ENCODE data around the gene PLCD3. TPM values are rescaled to one million over a fixed set of nuclear protein-coding genes. Genes with fewer than 3 reads are reported as not detected.

The PLCD3 gene
- total and polyA plus RNA-seq, 2 of the 13 experiments (the other 11 are each of a cell fraction or from before 2014, with no cell fraction given): 11.3 to 39.1 TPM

DNA sequence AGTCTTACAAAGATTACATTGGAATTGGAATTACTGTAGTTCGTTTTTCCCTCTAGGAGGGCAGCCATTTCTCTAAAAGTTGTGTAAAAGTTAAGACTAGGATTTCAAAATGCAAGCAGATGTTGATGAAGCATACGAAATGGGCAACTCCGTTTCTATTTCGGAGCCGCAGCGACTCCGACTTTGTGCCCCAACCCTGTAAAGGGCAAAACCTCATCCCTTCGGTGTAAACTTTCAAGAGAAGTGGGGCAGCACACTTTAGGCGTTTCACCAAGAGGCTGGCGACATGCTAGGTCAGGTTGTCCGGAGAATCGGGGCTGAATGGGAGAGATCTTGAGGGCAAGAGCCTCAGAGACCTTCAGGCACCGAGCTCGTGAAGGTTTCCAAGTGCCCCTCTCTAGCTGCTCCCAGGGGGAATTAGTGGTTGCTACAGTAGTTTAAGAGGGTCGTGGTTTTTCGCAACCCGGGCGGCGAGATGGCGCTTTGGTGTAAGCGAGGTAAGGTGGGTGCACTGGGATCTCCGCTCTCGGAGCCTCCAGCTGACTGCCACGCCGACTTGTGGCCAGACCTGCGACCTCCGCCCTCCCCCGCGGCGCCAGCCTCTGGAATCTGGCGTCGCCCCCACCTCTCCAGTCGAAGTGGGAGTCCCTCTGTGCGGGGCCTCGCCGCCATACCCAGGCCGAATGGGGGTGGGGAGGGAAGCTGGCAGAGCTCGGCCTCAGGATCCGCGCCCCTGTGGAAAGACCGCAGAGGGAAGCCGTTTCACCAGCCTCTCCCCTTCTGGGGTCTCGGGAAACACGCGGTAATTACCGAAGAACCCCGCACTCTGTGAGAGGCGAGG lies 28.4 kb upstream of the PLCD3 start (continued):
- TF ChIP-seq, protein P1, sequence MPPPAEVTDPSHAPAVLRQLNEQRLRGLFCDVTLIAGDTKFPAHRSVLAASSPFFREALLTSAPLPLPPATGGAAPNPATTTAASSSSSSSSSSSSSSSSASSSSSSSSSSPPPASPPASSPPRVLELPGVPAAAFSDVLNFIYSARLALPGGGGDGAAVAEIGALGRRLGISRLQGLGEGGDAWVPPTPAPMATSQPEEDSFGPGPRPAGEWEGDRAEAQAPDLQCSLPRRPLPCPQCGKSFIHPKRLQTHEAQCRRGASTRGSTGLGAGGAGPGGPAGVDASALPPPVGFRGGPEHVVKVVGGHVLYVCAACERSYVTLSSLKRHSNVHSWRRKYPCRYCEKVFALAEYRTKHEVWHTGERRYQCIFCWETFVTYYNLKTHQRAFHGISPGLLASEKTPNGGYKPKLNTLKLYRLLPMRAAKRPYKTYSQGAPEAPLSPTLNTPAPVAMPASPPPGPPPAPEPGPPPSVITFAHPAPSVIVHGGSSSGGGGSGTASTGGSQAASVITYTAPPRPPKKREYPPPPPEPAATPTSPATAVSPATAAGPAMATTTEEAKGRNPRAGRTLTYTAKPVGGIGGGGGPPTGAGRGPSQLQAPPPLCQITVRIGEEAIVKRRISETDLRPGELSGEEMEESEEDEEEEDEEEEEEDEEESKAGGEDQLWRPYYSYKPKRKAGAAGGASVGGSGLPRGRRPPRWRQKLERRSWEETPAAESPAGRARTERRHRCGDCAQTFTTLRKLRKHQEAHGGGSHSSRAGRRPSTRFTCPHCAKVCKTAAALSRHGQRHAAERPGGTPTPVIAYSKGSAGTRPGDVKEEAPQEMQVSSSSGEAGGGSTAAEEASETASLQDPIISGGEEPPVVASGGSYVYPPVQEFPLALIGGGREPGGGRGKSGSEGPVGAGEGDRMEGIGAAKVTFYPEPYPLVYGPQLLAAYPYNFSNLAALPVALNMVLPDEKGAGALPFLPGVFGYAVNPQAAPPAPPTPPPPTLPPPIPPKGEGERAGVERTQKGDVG (CRISPR knock-in tag; IDR thresholded peaks at IDR 0.05; ENCODE audit: borderline replicate concordance): peak; percentile 87; the same call in 1 of the 2 replicates
- TF ChIP-seq, protein P2, sequence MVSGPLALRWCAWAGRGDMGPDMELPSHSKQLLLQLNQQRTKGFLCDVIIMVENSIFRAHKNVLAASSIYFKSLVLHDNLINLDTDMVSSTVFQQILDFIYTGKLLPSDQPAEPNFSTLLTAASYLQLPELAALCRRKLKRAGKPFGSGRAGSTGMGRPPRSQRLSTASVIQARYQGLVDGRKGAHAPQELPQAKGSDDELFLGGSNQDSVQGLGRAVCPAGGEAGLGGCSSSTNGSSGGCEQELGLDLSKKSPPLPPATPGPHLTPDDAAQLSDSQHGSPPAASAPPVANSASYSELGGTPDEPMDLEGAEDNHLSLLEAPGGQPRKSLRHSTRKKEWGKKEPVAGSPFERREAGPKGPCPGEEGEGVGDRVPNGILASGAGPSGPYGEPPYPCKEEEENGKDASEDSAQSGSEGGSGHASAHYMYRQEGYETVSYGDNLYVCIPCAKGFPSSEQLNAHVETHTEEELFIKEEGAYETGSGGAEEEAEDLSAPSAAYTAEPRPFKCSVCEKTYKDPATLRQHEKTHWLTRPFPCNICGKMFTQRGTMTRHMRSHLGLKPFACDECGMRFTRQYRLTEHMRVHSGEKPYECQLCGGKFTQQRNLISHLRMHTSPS (CRISPR knock-in tag; IDR thresholded peaks at IDR 0.05; ENCODE audit: low read depth): peak; percentile 62
- TF ChIP-seq, protein P3, sequence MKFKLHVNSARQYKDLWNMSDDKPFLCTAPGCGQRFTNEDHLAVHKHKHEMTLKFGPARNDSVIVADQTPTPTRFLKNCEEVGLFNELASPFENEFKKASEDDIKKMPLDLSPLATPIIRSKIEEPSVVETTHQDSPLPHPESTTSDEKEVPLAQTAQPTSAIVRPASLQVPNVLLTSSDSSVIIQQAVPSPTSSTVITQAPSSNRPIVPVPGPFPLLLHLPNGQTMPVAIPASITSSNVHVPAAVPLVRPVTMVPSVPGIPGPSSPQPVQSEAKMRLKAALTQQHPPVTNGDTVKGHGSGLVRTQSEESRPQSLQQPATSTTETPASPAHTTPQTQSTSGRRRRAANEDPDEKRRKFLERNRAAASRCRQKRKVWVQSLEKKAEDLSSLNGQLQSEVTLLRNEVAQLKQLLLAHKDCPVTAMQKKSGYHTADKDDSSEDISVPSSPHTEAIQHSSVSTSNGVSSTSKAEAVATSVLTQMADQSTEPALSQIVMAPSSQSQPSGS (CRISPR knock-in tag; IDR thresholded peaks at IDR 0.05): peak; percentile 25; the same call in 1 of the 2 replicates
- TF ChIP-seq, protein P4, sequence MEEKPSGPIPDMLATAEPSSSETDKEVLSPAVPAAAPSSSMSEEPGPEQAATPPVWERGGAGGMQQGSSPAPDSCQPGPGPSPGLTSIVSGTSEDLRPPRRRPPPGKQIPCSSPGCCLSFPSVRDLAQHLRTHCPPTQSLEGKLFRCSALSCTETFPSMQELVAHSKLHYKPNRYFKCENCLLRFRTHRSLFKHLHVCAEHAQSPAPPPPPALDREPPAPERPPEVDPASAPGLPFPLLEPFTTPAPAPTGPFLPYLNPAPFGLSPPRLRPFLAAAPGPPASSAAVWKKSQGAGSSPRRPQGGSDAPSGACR (CRISPR knock-in tag; IDR thresholded peaks at IDR 0.05): peak; percentile 21; the same call in 1 of the 2 replicates
- TF ChIP-seq, protein P5, sequence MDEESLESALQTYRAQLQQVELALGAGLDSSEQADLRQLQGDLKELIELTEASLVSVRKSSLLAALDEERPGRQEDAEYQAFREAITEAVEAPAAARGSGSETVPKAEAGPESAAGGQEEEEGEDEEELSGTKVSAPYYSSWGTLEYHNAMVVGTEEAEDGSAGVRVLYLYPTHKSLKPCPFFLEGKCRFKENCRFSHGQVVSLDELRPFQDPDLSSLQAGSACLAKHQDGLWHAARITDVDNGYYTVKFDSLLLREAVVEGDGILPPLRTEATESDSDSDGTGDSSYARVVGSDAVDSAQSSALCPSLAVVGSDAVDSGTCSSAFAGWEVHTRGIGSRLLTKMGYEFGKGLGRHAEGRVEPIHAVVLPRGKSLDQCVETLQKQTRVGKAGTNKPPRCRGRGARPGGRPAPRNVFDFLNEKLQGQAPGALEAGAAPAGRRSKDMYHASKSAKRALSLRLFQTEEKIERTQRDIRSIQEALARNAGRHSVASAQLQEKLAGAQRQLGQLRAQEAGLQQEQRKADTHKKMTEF (CRISPR knock-in tag; IDR thresholded peaks at IDR 0.05): no peak
- TF ChIP-seq SMAD9 (CRISPR knock-in tag; IDR thresholded peaks at IDR 0.05): peak; percentile 48; the same call in 1 of the 2 replicates
- TF ChIP-seq U2AF1 (optimal IDR thresholded peaks at IDR 0.05; ENCODE audit: low read depth, low read length): peak; percentile 90
- TF ChIP-seq PITX1 (CRISPR knock-in tag; IDR thresholded peaks at IDR 0.05): 0 out of 2 replicates have a peak, but pooled peaks have one; percentile 10
- TF ChIP-seq ZNF232 (CRISPR knock-in tag; IDR thresholded peaks at IDR 0.05; ENCODE audit: borderline replicate concordance): peak; percentile 81; the same call in 1 of the 2 replicates
- TF ChIP-seq ZFP90 (CRISPR knock-in tag; IDR thresholded peaks at IDR 0.05; ENCODE audit: borderline replicate concordance): peak; percentile 79
- TF ChIP-seq, protein P6, sequence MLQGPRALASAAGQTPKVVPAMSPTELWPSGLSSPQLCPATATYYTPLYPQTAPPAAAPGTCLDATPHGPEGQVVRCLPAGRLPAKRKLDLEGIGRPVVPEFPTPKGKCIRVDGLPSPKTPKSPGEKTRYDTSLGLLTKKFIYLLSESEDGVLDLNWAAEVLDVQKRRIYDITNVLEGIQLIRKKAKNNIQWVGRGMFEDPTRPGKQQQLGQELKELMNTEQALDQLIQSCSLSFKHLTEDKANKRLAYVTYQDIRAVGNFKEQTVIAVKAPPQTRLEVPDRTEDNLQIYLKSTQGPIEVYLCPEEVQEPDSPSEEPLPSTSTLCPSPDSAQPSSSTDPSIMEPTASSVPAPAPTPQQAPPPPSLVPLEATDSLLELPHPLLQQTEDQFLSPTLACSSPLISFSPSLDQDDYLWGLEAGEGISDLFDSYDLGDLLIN (CRISPR knock-in tag; IDR thresholded peaks at IDR 0.05; ENCODE audit: borderline replicate concordance): 0 out of 2 replicates have a peak, but pooled peaks have one; percentile 91
- peak; percentile 76; the same call in 1 of the 2 replicates for TF ChIP-seq MAF1 (CRISPR knock-in tag; IDR thresholded peaks at IDR 0.05; ENCODE audit: borderline replicate concordance)
- peak; percentile 88; the same call in 1 of the 2 replicates for TF ChIP-seq ARNTL (CRISPR knock-in tag; IDR thresholded peaks at IDR 0.05)
- no peak for TF ChIP-seq SIN3B (IDR thresholded peaks at IDR 0.05; ENCODE audit: low read length)
- peak; percentile 80 for TF ChIP-seq TAF1 (CRISPR knock-in tag; IDR thresholded peaks at IDR 0.05)
- TF ChIP-seq, protein P7, sequence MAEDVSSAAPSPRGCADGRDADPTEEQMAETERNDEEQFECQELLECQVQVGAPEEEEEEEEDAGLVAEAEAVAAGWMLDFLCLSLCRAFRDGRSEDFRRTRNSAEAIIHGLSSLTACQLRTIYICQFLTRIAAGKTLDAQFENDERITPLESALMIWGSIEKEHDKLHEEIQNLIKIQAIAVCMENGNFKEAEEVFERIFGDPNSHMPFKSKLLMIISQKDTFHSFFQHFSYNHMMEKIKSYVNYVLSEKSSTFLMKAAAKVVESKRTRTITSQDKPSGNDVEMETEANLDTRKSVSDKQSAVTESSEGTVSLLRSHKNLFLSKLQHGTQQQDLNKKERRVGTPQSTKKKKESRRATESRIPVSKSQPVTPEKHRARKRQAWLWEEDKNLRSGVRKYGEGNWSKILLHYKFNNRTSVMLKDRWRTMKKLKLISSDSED (CRISPR knock-in tag; IDR thresholded peaks at IDR 0.05): no peak
